ENCODE measurements around the gene ATP8B1. TPM values are rescaled to one million over a fixed set of nuclear protein-coding genes. Genes with fewer than 3 reads are reported as not detected.

The ATP8B1 gene
- total and polyA plus RNA-seq, 7 donors: 8.1 to 94.1 (median 18.0) TPM

GRCh38 chr18:57772387-57772799, 30.7 kb downstream of the ATP8B1 start:
- TF ChIP-seq EP300 (IDR thresholded peaks at IDR 0.05): no peak
- TF ChIP-seq POLR2A (IDR thresholded peaks at IDR 0.05): no peak
- peak in 1 of 4 donors; percentile 22 for TF ChIP-seq POLR2AphosphoS5 (IDR thresholded peaks at IDR 0.05)
- TF ChIP-seq CTCF (IDR thresholded peaks at IDR 0.05): no peak
- no peaks in the 10 kb centered on the region for H3K27me3 ChIP-seq
- H3K27ac ChIP-seq: peak overlapping the region; percentile 8 to 58 (median 40)
- H3K9me3 ChIP-seq: no peaks in the 10 kb centered on the region
- DNase-seq: no peak
- no peak overlapping the region for H3K4me3 ChIP-seq
- intact Hi-C loops (cut with DNase I): no loop called here
- H3K36me3 ChIP-seq: no peaks in the 10 kb centered on the region
- 20 to 69% methylated on average over 9 of the region's 9 CpGs for WGBS, 2 donors
- peaks cover 0 to 48% (median 34%) of the 10 kb centered on the region in 4 donors for H3K4me1 ChIP-seq

GRCh38 chr18:57771626-57772025, 31.5 kb downstream of the ATP8B1 start:
- intact Hi-C loops (cut with DNase I): no loop called here
- DNase-seq: no peak
- H3K27me3 ChIP-seq: no peaks in the 10 kb centered on the region
- H3K4me3 ChIP-seq: no peak overlapping the region
- WGBS, 2 donors: 17 to 70% methylated on average over 3 of the region's 3 CpGs
- TF ChIP-seq POLR2A (IDR thresholded peaks at IDR 0.05) (no peak), EP300 (IDR thresholded peaks at IDR 0.05) (no peak), POLR2AphosphoS5 (IDR thresholded peaks at IDR 0.05) (no peak), CTCF (IDR thresholded peaks at IDR 0.05) (no peak)
- H3K9me3 ChIP-seq: no peaks in the 10 kb centered on the region
- H3K4me1 ChIP-seq: peaks cover 0 to 47% (median 37%) of the 10 kb centered on the region in 4 donors
- peak overlapping the region in 1 of 4 donors; percentile 41 for H3K27ac ChIP-seq
- H3K36me3 ChIP-seq: no peaks in the 10 kb centered on the region

GRCh38 chr18:57771193-57771592, 31.9 kb downstream of the ATP8B1 start:
- 14 to 66% methylated on average over 3 of the region's 3 CpGs for WGBS, 2 donors
- DNase-seq: no peak
- Histone ChIP-seq H3K4me3 (no peak overlapping the region), H3K27ac (peak overlapping the region in 2 of 4 donors; percentile 11 to 36), H3K4me1 (peaks cover 0 to 43% (median 33%) of the 10 kb centered on the region in 4 donors), H3K36me3 (no peaks in the 10 kb centered on the region), H3K9me3 (no peaks in the 10 kb centered on the region), H3K27me3 (no peaks in the 10 kb centered on the region)
- TF ChIP-seq POLR2AphosphoS5 (IDR thresholded peaks at IDR 0.05) (peak in 1 of 4 donors; percentile 6), EP300 (IDR thresholded peaks at IDR 0.05) (no peak), POLR2A (IDR thresholded peaks at IDR 0.05) (no peak)
- intact Hi-C loops (cut with DNase I): no loop called here

GRCh38 chr18:57768537-57769326, 34.4 kb downstream of the ATP8B1 start:
- intact Hi-C loops (cut with DNase I): no loop called here
- peak overlapping the region; percentile 49 to 81 (median 68) for H3K27ac ChIP-seq

More at GRCh38 chr18:57768537-57769326, 34.4 kb downstream of the ATP8B1 start:
- H3K27me3 ChIP-seq: no peaks in the 10 kb centered on the region
- no peaks in the 10 kb centered on the region for H3K36me3 ChIP-seq
- H3K9me3 ChIP-seq: no peaks in the 10 kb centered on the region
- 34 to 58% methylated on average over 8 of the region's 8 CpGs for WGBS, 2 donors
- peaks cover 0 to 45% (median 30%) of the 10 kb centered on the region in 4 donors for H3K4me1 ChIP-seq
- TF ChIP-seq POLR2AphosphoS5 (IDR thresholded peaks at IDR 0.05) (peak in 3 of 4 donors; percentile 15 to 53 (median 26)), CTCF (IDR thresholded peaks at IDR 0.05) (no peak), EP300 (IDR thresholded peaks at IDR 0.05) (no peak), POLR2A (IDR thresholded peaks at IDR 0.05) (no peak)
- DNase-seq: no peak
- H3K4me3 ChIP-seq: no peak overlapping the region
